Measurements from ENCODE around the gene C22orf23.

GRCh38 chr22:37893583-37893983, 59.8 kb downstream of the C22orf23 start:
- no peak for TF ChIP-seq CTCF (conservative IDR thresholded peaks at IDR 0.05)
- TF ChIP-seq ZFX (IDR thresholded peaks at IDR 0.05): no peak
